Measurements from ENCODE around the gene MUC3A. TPM values are rescaled to one million over a fixed set of nuclear protein-coding genes. Genes with fewer than 3 reads are reported as not detected.

Gene MUC3A
- total RNA-seq, 3 donors from 2014 or later, result under 0.01 to 0.29 (median 0.16) TPM

DNA sequence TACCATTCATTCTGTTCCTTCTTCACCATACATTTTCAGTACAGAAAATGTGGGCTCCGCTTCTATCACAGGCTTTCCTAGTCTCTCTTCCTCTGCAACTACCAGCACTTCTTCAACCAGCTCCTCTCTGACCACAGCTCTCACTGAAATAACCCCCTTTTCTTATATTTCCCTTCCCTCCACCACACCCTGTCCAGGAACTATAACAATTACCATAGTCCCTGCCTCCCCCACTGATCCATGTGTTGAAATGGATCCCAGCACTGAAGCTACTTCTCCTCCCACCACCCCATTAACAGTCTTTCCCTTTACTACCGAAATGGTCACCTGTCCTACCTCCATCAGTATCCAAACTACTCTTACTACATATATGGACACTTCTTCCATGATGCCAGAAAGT lies 10.6 kb downstream of the MUC3A start:
- Histone ChIP-seq H3K4me1 (no peaks in the 10 kb centered on the region), H3K9me3 (no peaks in the 10 kb centered on the region), H3K36me3 (no peaks in the 10 kb centered on the region), H3K27ac (no peak overlapping the region), H3K27me3 (peaks cover 0 to 41% of the 10 kb centered on the region in 2 donors), H3K4me3 (no peak overlapping the region)
- intact Hi-C loops (cut with DNase I; ENCODE audit: low total_unique reads), result loop anchor here (5.0 kb wide), 1 partner anchor 843 kb away; the partner anchor contains the start of genes CNPY4 and TAF6
- TF ChIP-seq POLR2A (IDR thresholded peaks at IDR 0.05) (no peak), POLR2AphosphoS5 (IDR thresholded peaks at IDR 0.05) (no peak)
- TF ChIP-seq, protein P1, sequence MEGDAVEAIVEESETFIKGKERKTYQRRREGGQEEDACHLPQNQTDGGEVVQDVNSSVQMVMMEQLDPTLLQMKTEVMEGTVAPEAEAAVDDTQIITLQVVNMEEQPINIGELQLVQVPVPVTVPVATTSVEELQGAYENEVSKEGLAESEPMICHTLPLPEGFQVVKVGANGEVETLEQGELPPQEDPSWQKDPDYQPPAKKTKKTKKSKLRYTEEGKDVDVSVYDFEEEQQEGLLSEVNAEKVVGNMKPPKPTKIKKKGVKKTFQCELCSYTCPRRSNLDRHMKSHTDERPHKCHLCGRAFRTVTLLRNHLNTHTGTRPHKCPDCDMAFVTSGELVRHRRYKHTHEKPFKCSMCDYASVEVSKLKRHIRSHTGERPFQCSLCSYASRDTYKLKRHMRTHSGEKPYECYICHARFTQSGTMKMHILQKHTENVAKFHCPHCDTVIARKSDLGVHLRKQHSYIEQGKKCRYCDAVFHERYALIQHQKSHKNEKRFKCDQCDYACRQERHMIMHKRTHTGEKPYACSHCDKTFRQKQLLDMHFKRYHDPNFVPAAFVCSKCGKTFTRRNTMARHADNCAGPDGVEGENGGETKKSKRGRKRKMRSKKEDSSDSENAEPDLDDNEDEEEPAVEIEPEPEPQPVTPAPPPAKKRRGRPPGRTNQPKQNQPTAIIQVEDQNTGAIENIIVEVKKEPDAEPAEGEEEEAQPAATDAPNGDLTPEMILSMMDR (IDR thresholded peaks at IDR 0.05), result no peak
- DNase-seq (ENCODE audit: low spot score in 2 of 2), result no peak

GRCh38 chr7:100962537-100962936 lies 13.2 kb downstream of the MUC3A start:
- no peaks in the 10 kb centered on the region for H3K9me3 ChIP-seq
- no peaks in the 10 kb centered on the region for H3K36me3 ChIP-seq
- no peak overlapping the region for H3K4me3 ChIP-seq
- H3K4me1 ChIP-seq, result peaks cover 10% of the 10 kb centered on the region in 2 donors
- peaks cover 0 to 67% of the 10 kb centered on the region in 2 donors for H3K27me3 ChIP-seq
- intact Hi-C loops (cut with DNase I; ENCODE audit: low total_unique reads), result loop anchor here (5.0 kb wide), 1 partner anchor 845 kb away; the partner anchor contains the start of genes CNPY4 and TAF6
- TF ChIP-seq POLR2A (IDR thresholded peaks at IDR 0.05) (no peak), POLR2AphosphoS5 (IDR thresholded peaks at IDR 0.05) (no peak)
- TF ChIP-seq, protein P1 (IDR thresholded peaks at IDR 0.05), result no peak
- H3K27ac ChIP-seq, result no peak overlapping the region
- no peak for DNase-seq (ENCODE audit: low spot score in 2 of 2)

DNA sequence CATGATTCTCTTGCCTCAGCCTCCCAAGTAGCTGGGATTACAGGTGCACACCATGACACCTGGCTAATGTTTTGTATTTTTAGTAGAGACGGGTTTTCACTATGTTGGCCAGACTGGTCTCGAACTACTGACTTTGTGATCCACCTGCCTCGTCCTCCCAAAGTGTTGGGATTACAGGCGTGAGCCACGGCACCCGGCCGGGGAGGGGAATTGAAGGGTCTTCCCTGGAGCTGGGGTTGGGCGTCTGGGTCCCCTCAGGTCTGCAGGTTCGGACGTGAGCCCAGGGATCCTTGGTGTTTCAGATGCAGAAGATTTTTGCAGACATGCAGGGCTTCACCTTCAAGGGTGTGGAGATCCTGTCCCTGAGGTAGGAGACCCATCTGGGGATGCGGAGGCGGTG lies 14.1 kb downstream of the MUC3A start:
- H3K36me3 ChIP-seq, result no peaks in the 10 kb centered on the region
- no peak for DNase-seq (ENCODE audit: low spot score in 2 of 2)
- no peak overlapping the region for H3K4me3 ChIP-seq
- TF ChIP-seq POLR2AphosphoS5 (IDR thresholded peaks at IDR 0.05) (no peak), POLR2A (IDR thresholded peaks at IDR 0.05) (no peak)
- TF ChIP-seq, protein P1 (IDR thresholded peaks at IDR 0.05), result no peak
- H3K27ac ChIP-seq, result no peak overlapping the region
- peaks cover 0 to 71% of the 10 kb centered on the region in 2 donors for H3K27me3 ChIP-seq
- intact Hi-C loops (cut with DNase I; ENCODE audit: low total_unique reads), result loop anchor here (5.0 kb wide), 1 partner anchor 846 kb away; the partner anchor contains the start of genes CNPY4 and TAF6
- no peaks in the 10 kb centered on the region for H3K9me3 ChIP-seq
- peaks cover 10% of the 10 kb centered on the region in 2 donors for H3K4me1 ChIP-seq

DNA sequence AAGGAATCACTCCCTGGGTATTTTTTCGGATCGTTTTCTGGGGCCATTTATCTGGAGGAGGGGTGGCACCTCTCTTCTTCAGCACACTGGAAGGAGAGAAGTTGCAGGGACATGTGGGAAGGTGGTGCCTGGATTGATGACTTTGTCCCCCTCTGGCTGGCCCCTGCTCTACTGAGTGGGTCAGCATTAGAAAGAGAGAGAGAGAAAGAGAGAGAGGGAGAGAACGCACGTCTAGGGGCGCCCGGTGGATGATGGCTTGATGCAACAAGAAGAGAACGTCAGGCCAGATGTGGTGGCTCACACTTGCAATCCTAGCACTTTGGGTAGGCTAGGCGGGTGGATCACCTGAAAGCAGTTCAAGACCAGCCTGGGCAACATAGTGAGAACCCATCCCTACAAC lies 14.5 kb downstream of the MUC3A start:
- no peak for DNase-seq (ENCODE audit: low spot score in 2 of 2)
- Histone ChIP-seq H3K36me3 (no peaks in the 10 kb centered on the region), H3K27me3 (peaks cover 0 to 75% of the 10 kb centered on the region in 2 donors), H3K4me1 (peaks cover 10% of the 10 kb centered on the region in 2 donors), H3K9me3 (no peaks in the 10 kb centered on the region), H3K27ac (no peak overlapping the region), H3K4me3 (no peak overlapping the region)
- TF ChIP-seq, protein P1 (IDR thresholded peaks at IDR 0.05), result no peak
- TF ChIP-seq POLR2AphosphoS5 (IDR thresholded peaks at IDR 0.05), result no peak
- TF ChIP-seq POLR2A (IDR thresholded peaks at IDR 0.05), result no peak
- intact Hi-C loops (cut with DNase I; ENCODE audit: low total_unique reads), result loop anchor here (5.0 kb wide), 1 partner anchor 847 kb away; the partner anchor contains the start of genes CNPY4 and TAF6

DNA sequence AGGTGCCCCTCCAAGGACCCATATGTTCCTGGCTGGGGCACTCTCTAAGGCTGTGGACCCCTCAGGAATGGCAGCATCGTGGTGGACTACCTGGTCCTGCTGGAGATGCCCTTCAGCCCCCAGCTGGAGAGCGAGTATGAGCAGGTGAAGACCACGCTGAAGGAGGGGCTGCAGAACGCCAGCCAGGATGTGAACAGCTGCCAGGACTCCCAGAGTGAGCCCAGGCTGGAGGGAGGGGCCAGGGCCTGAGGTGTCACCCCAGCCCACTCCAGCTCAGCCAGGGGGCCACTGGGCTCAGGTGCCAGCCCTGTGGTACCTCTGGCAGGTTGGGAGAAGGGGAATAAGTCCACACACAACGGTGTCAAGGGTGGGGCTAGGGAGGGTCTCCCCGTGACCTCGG lies 15.3 kb downstream of the MUC3A start:
- TF ChIP-seq POLR2A (IDR thresholded peaks at IDR 0.05), result no peak
- TF ChIP-seq, protein P1 (IDR thresholded peaks at IDR 0.05), result no peak
- no peak for TF ChIP-seq POLR2AphosphoS5 (IDR thresholded peaks at IDR 0.05)
- Histone ChIP-seq H3K27ac (no peak overlapping the region), H3K27me3 (peaks cover 0 to 76% of the 10 kb centered on the region in 2 donors), H3K4me1 (peaks cover 10% of the 10 kb centered on the region in 2 donors), H3K9me3 (no peaks in the 10 kb centered on the region), H3K4me3 (no peak overlapping the region), H3K36me3 (no peaks in the 10 kb centered on the region)
- no peak for DNase-seq (ENCODE audit: low spot score in 2 of 2)
- intact Hi-C loops (cut with DNase I; ENCODE audit: low total_unique reads), result loop anchor here (5.0 kb wide), 1 partner anchor 847 kb away; the partner anchor contains the start of genes CNPY4 and TAF6
